H1 (cell line): ENCODE measurements around the gene ALPP. TPM values are rescaled to one million over a fixed set of nuclear protein-coding genes. Genes with fewer than 3 reads are reported as not detected.

Source experiments
- E2F6 ChIP-seq: IDR thresholded peaks from 2 replicates; pipeline ENCODE4 v1.6.1; 2012; ENCODE audit warnings: inconsistent platforms
- polyA plus RNA-seq, 7 experiments: library from polyadenylated mRNA; depleted of rRNA in 3 of 7; stranded (reverse) in 5 of 7; unstranded in 2 of 7; fragments of >200 nt in 5 of 7; fragments of 200-250 nt in 2 of 7; gene quantifications; 1 replicate in 5 of 7; 2 replicates in 1 of 7; 4 replicates in 1 of 7; pipeline versions ENCODE4 v1.2.1 to v1.2.3, GENCODE V29; 2011 to 2013; ENCODE audit warnings: missing spikeins in 2 of 7, mixed read lengths in 2 of 7
- total RNA-seq: library from RNA; stranded (reverse); fragmentation: NEBNext Ultra II Directional; extraction: Animal tissue kit (Norgen Biotek cat#: 25700); gene quantifications from 2 replicates; pipeline ENCODE4 v1.2.1, GENCODE V29; 2021

Gene ALPP
- total and polyA plus RNA-seq, 2 of the 8 experiments (the other 6 are each of a cell fraction or from before 2014, with no cell fraction given), result 0.15 TPM

- TF ChIP-seq E2F6, result peak; percentile 88
Measured at GRCh38 chr2:232388324-232388891, 9.9 kb downstream of the ALPP start (continued).
